ENCODE data around the gene PROSER2. TPM values are rescaled to one million over a fixed set of nuclear protein-coding genes. Genes with fewer than 3 reads are reported as not detected.

The PROSER2 gene
- total and polyA plus RNA-seq, 2 of the 13 experiments (the other 11 are each of a cell fraction or from before 2014, with no cell fraction given), result 6.9 to 7.7 TPM

GRCh38 chr10:11835061-11835460 is 11.9 kb downstream of the PROSER2 start:
- no peak overlapping the region for H3K4me2 ChIP-seq (ENCODE audit: low read depth, low read length)
- no peaks in the 10 kb centered on the region for H3K27me3 ChIP-seq (ENCODE audit: control insufficient read depth in 1 of 2, insufficient read depth in 2 of 2, low read length in 2 of 2)
- no peak for FAIRE-seq
- intact Hi-C loops (cut with micrococcal nuclease; ENCODE audit: unreplicated experiment) (no loop called here), in situ Hi-C loops (cut with HindIII; ENCODE audit: extremely low pct_ligation_motif_present, low pct_unique_long_range_greater_than_20kb) (no loop called here)
- no peaks in the 10 kb centered on the region; the same call in 1 of the 2 replicates for H4K20me1 ChIP-seq (ENCODE audit: insufficient read depth, low read length)
- no peak for TF ChIP-seq ZNF232 (CRISPR knock-in tag; IDR thresholded peaks at IDR 0.05; ENCODE audit: borderline replicate concordance)
- TF ChIP-seq HDAC1 (CRISPR knock-in tag; IDR thresholded peaks at IDR 0.05), result no peak
- TF ChIP-seq HMG20A (CRISPR knock-in tag; IDR thresholded peaks at IDR 0.05; ENCODE audit: borderline replicate concordance), result no peak
- TF ChIP-seq REPIN1 (CRISPR knock-in tag; IDR thresholded peaks at IDR 0.05; ENCODE audit: borderline replicate concordance, low read depth), result no peak
- no peak for TF ChIP-seq MIER2 (CRISPR knock-in tag; IDR thresholded peaks at IDR 0.05)
- TF ChIP-seq GPBP1L1 (CRISPR knock-in tag; IDR thresholded peaks at IDR 0.05), result no peak
- TF ChIP-seq ELF4 (CRISPR knock-in tag; IDR thresholded peaks at IDR 0.05; ENCODE audit: borderline replicate concordance), result no peak
- no peak for TF ChIP-seq ZNF18 (CRISPR knock-in tag; IDR thresholded peaks at IDR 0.05; ENCODE audit: insufficient replicate concordance)
- TF ChIP-seq NFIB (CRISPR knock-in tag; IDR thresholded peaks at IDR 0.05; ENCODE audit: borderline replicate concordance), result no peak
- TF ChIP-seq HNRNPUL1 (IDR thresholded peaks at IDR 0.05; ENCODE audit: low read depth, low read length), result no peak
- no peak for TF ChIP-seq ZNF879 (CRISPR knock-in tag; IDR thresholded peaks at IDR 0.05)
- no peak for TF ChIP-seq SP5 (CRISPR knock-in tag; IDR thresholded peaks at IDR 0.05; ENCODE audit: borderline replicate concordance, low read depth)
- no peak for TF ChIP-seq ZNF784 (CRISPR knock-in tag; IDR thresholded peaks at IDR 0.05; ENCODE audit: borderline replicate concordance)
- no peak for TF ChIP-seq ZNF615 (CRISPR knock-in tag; IDR thresholded peaks at IDR 0.05; ENCODE audit: borderline replicate concordance)
- no peak for TF ChIP-seq ZNF264 (CRISPR knock-in tag; IDR thresholded peaks at IDR 0.05)
- TF ChIP-seq TERF1 (CRISPR knock-in tag; IDR thresholded peaks at IDR 0.05), result no peak
- TF ChIP-seq ARID2 (CRISPR knock-in tag; IDR thresholded peaks at IDR 0.05; ENCODE audit: borderline replicate concordance), result no peak
- POLR2A ChIA-PET, result no interaction called here
- ATAC-seq, result no peak
- CTCF ChIA-PET (ENCODE audit: low intra/inter-chr PET ratio, low total read pairs), result no interaction called here
- peaks cover 70% of the 10 kb centered on the region for H3K4me1 ChIP-seq (ENCODE audit: insufficient read depth, low read length)
- WGBS (ENCODE audit: low lambda C conversion rate), result 97% methylated on average over 6 of the region's 6 CpGs
- no peak overlapping the region for H3K9ac ChIP-seq (ENCODE audit: insufficient read depth, low read depth, low read length)
- H3K9me3 ChIP-seq (ENCODE audit: low read length), result no peaks in the 10 kb centered on the region
- no peak overlapping the region for H3K4me3 ChIP-seq (replicated peaks in 1 of 3; ENCODE audit: insufficient read depth in 1 of 3, low read depth in 2 of 3, low read length in 3 of 3)
- no peak overlapping the region for H2AFZ ChIP-seq (ENCODE audit: low read length)
- no TSS peak for BruUV-seq (replicated peaks)
- peaks cover 77% of the 10 kb centered on the region for H3K79me2 ChIP-seq (ENCODE audit: insufficient read depth, low read length)
- H3K36me3 ChIP-seq (replicated peaks in 1 of 2; ENCODE audit: control insufficient read depth in 1 of 2, insufficient read depth in 2 of 2, low read length in 2 of 2), result peaks cover 0 to 3% of the 10 kb centered on the region in 2 experiments; a peak in 1 of 5 replicates
- DNase-seq (ENCODE audit: low spot score), result no peak
- no peak overlapping the region for H3K27ac ChIP-seq (ENCODE audit: extremely low read length, insufficient read depth, low read length)

All from HepG2 (cell line).